ENCODE results near the gene GLDN. TPM values are rescaled to one million over a fixed set of nuclear protein-coding genes. Genes with fewer than 3 reads are reported as not detected.

Gene GLDN
- total RNA-seq, 2 experiments from 2014 or later: not detected

- CTCF ChIA-PET: no interaction called here
- Mint-ChIP-seq H3K4me1 (peaks cover under 1% of the 10 kb centered on the region), H3K27ac (no peak overlapping the region), H3K27me3 (peaks cover 48% of the 10 kb centered on the region), H3K36me3 (no peaks in the 10 kb centered on the region), H3K9me3 (ENCODE audit: low read depth) (no peaks in the 10 kb centered on the region), H3K4me3 (no peak overlapping the region)
- no peak for ATAC-seq
- DNase-seq: no peak
Observed at GRCh38 chr15:51353976-51354375, 12.5 kb downstream of the GLDN start.

DNA sequence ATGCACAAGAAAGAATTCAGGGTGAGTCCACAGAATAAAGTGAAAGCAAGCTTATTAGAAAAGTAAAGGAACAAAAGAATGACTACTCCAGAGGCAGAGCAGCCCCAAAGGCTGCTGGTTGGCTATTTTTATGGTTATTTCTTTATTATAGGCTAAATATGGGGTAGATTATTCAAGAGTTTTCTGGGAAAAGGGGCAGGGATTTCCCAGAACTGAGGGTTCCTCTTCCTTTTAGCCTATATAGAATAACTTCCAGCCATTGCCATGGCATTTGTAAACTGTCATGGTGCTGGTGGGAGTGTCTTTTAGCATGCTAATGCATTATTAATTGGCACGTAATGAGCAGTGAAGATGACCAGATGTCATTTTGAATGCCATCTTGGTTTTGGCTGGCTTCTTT is 13.6 kb downstream of the GLDN start:
- Mint-ChIP-seq H3K27me3 (peaks cover 42% of the 10 kb centered on the region), H3K4me3 (no peak overlapping the region)
- CTCF ChIA-PET: no interaction called here

GRCh38 chr15:51356147-51356546 is 14.7 kb downstream of the GLDN start:
- H3K27ac Mint-ChIP-seq: no peak overlapping the region
- H3K4me3 Mint-ChIP-seq: no peak overlapping the region
- no peaks in the 10 kb centered on the region for H3K9me3 Mint-ChIP-seq (ENCODE audit: low read depth)
- no peaks in the 10 kb centered on the region for H3K4me1 Mint-ChIP-seq
- peaks cover 34% of the 10 kb centered on the region for H3K27me3 Mint-ChIP-seq
- CTCF ChIA-PET: no interaction called here
- H3K36me3 Mint-ChIP-seq: no peaks in the 10 kb centered on the region
- ATAC-seq (no peak), DNase-seq (no peak)

More for the DNA sequence above, 13.6 kb downstream of the GLDN start:
- H3K27ac Mint-ChIP-seq: no peak overlapping the region
- no peaks in the 10 kb centered on the region for H3K4me1 Mint-ChIP-seq
- DNase-seq: no peak
- H3K9me3 Mint-ChIP-seq (ENCODE audit: low read depth): no peaks in the 10 kb centered on the region
- H3K36me3 Mint-ChIP-seq: no peaks in the 10 kb centered on the region
- ATAC-seq: no peak

DNA sequence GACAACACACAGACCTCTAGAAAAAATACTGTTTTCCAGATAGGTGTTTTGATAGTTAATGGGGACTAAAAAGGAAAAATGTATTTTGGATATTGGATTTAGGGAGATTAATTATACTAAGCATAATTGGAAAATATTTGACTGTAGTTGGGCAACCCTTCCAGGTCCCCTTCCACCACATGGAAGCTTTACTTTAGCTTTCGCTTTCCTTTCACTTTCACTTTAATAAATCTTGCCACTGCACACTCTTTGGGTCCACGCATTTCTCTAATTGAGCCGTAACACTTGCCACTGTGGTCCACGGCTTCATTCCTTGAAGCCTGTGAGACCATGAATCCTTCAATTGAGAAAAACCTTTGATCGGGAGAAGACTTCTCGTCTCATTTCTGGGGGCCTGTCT is 15.5 kb downstream of the GLDN start:
- Mint-ChIP-seq H3K4me3 (no peak overlapping the region), H3K4me1 (no peaks in the 10 kb centered on the region), H3K27me3 (peaks cover 27% of the 10 kb centered on the region), H3K27ac (no peak overlapping the region), H3K36me3 (no peaks in the 10 kb centered on the region), H3K9me3 (ENCODE audit: low read depth) (no peaks in the 10 kb centered on the region)
- ATAC-seq (no peak), DNase-seq (no peak)
- CTCF ChIA-PET: no interaction called here

- no peak overlapping the region for H3K4me3 Mint-ChIP-seq
- no peak overlapping the region for H3K27ac Mint-ChIP-seq
- CTCF ChIA-PET: no interaction called here
- H3K4me1 Mint-ChIP-seq: no peaks in the 10 kb centered on the region
- H3K36me3 Mint-ChIP-seq: no peaks in the 10 kb centered on the region
- DNase-seq (no peak), ATAC-seq (no peak)
- H3K9me3 Mint-ChIP-seq (ENCODE audit: low read depth): no peaks in the 10 kb centered on the region
- peaks cover 8% of the 10 kb centered on the region for H3K27me3 Mint-ChIP-seq
Observed at GRCh38 chr15:51359981-51360380, 18.5 kb downstream of the GLDN start.

GRCh38 chr15:51363383-51363782 is 21.9 kb downstream of the GLDN start:
- DNase-seq (no peak), ATAC-seq (no peak)
- no peaks in the 10 kb centered on the region for H3K36me3 Mint-ChIP-seq
- CTCF ChIA-PET: interaction anchor here (1.6 kb wide), 1 partner anchor 171 kb away, joined by 4 read pairs; no protein-coding TSS in a partner anchor
- peaks cover 20% of the 10 kb centered on the region for H3K27me3 Mint-ChIP-seq
- no peak overlapping the region for H3K4me3 Mint-ChIP-seq
- no peaks in the 10 kb centered on the region for H3K9me3 Mint-ChIP-seq (ENCODE audit: low read depth)
- H3K4me1 Mint-ChIP-seq: no peaks in the 10 kb centered on the region
- H3K27ac Mint-ChIP-seq: no peak overlapping the region

- Mint-ChIP-seq H3K27me3 (peaks cover 20% of the 10 kb centered on the region), H3K4me3 (no peak overlapping the region), H3K4me1 (peaks cover 3% of the 10 kb centered on the region), H3K27ac (no peak overlapping the region), H3K9me3 (ENCODE audit: low read depth) (no peaks in the 10 kb centered on the region), H3K36me3 (no peaks in the 10 kb centered on the region)
- CTCF ChIA-PET: no interaction called here
- no peak for DNase-seq
- ATAC-seq: no peak
Observed at GRCh38 chr15:51365417-51365816, 24.0 kb downstream of the GLDN start.

DNA sequence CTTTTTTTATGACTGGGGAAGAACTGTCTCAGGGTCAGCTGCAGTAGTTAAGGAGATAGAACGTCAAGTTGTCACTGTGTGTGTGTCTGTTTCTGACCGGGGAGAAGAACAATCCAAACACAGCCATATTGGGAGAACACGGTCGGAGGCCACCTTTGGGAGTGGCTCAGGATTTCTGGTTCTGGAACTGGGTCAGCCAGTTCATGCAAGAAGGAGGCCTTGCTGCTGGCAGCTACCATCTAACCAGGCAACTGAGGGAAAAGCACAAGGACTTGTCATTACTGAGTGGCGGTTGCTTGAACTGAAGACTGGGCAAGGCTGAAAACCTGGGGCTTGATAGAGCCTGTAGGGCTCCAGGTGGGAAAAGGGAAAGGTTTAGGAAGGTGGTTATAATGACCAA is 24.6 kb downstream of the GLDN start:
- Mint-ChIP-seq H3K27ac (no peak overlapping the region), H3K36me3 (no peaks in the 10 kb centered on the region), H3K4me3 (no peak overlapping the region), H3K9me3 (ENCODE audit: low read depth) (no peaks in the 10 kb centered on the region), H3K4me1 (peaks cover 3% of the 10 kb centered on the region), H3K27me3 (peaks cover 20% of the 10 kb centered on the region)
- DNase-seq (no peak), ATAC-seq (no peak)
- CTCF ChIA-PET: no interaction called here

DNA sequence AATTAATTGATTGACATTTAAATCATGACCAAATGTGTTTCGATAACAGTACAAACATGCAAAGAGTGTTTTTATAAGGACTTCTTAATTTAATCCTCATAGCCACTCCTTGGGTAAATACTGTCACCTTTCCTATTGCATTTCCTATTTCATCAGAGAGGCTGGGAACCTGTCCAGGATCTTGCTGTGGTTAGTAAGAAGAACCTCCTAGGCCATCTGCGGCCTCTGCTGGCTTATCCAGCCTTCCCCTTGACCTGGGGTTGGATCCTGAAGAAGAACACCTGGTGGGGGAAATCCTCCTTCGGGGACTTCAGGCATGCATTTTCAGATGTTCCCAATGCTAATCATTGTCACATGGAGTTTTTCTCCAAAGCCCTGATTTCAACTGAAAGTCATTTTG is 25.5 kb downstream of the GLDN start:
- ATAC-seq: no peak
- no peak for DNase-seq
- Mint-ChIP-seq H3K9me3 (ENCODE audit: low read depth) (no peaks in the 10 kb centered on the region), H3K4me3 (no peak overlapping the region), H3K4me1 (peaks cover 3% of the 10 kb centered on the region), H3K27ac (no peak overlapping the region), H3K36me3 (no peaks in the 10 kb centered on the region), H3K27me3 (peaks cover 20% of the 10 kb centered on the region)
- CTCF ChIA-PET: no interaction called here

GRCh38 chr15:51367322-51367976 is 26.0 kb downstream of the GLDN start:
- H3K27ac Mint-ChIP-seq: no peak overlapping the region
- ATAC-seq (no peak), DNase-seq (no peak)
- H3K27me3 Mint-ChIP-seq: peaks cover 21% of the 10 kb centered on the region
- H3K9me3 Mint-ChIP-seq (ENCODE audit: low read depth): no peaks in the 10 kb centered on the region
- H3K36me3 Mint-ChIP-seq: no peaks in the 10 kb centered on the region
- CTCF ChIA-PET: no interaction called here
- H3K4me1 Mint-ChIP-seq: peaks cover 3% of the 10 kb centered on the region
- no peak overlapping the region for H3K4me3 Mint-ChIP-seq

DNA sequence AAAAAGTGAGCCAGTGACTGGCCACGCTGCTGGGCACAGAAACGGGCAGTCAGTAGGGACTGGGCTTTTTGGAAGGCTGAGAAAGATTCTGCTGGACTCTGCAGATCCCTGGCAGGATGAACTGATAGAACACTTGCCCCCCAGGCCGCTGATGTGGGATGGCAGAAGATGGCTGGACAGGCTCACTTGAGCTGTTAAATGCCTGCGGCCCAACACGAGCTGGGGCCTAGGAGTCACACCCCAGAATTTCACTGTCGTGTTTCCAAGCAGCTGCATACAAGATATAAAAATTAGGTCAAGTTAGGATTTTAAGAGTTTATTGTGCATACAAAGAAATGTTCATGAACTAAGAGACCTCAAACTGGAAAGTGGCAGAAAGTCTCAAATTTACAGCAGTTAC is 26.9 kb downstream of the GLDN start:
- no peaks in the 10 kb centered on the region for H3K9me3 Mint-ChIP-seq (ENCODE audit: low read depth)
- H3K4me3 Mint-ChIP-seq: no peak overlapping the region
- no peak for DNase-seq
- peaks cover 3% of the 10 kb centered on the region for H3K4me1 Mint-ChIP-seq
- CTCF ChIA-PET: no interaction called here
- H3K36me3 Mint-ChIP-seq: no peaks in the 10 kb centered on the region
- ATAC-seq: no peak
- no peak overlapping the region for H3K27ac Mint-ChIP-seq
- peaks cover 23% of the 10 kb centered on the region for H3K27me3 Mint-ChIP-seq

GRCh38 chr15:51368751-51369450 is 27.4 kb downstream of the GLDN start:
- H3K4me1 Mint-ChIP-seq: peaks cover 3% of the 10 kb centered on the region
- no peak for DNase-seq
- H3K4me3 Mint-ChIP-seq: no peak overlapping the region
- no peaks in the 10 kb centered on the region for H3K36me3 Mint-ChIP-seq
- no peak for ATAC-seq
- no peak overlapping the region for H3K27ac Mint-ChIP-seq
- no peaks in the 10 kb centered on the region for H3K9me3 Mint-ChIP-seq (ENCODE audit: low read depth)
- H3K27me3 Mint-ChIP-seq: peaks cover 23% of the 10 kb centered on the region
- CTCF ChIA-PET: interaction anchor here (0.7 to 1.3 kb wide), 2 partner anchors 130 to 206 kb away, joined by 3 read pairs; no protein-coding TSS in a partner anchor

GRCh38 chr15:51369451-51369761 is 28.0 kb downstream of the GLDN start:
- H3K27me3 Mint-ChIP-seq: peaks cover 21% of the 10 kb centered on the region
- no peak overlapping the region for H3K27ac Mint-ChIP-seq
- H3K4me1 Mint-ChIP-seq: peaks cover 3% of the 10 kb centered on the region
- no peaks in the 10 kb centered on the region for H3K36me3 Mint-ChIP-seq
- CTCF ChIA-PET: interaction anchor here (0.7 to 1.3 kb wide), 2 partner anchors 130 to 206 kb away, joined by 3 read pairs; no protein-coding TSS in a partner anchor
- no peaks in the 10 kb centered on the region for H3K9me3 Mint-ChIP-seq (ENCODE audit: low read depth)
- H3K4me3 Mint-ChIP-seq: no peak overlapping the region
- DNase-seq (no peak), ATAC-seq (no peak)

- Mint-ChIP-seq H3K4me1 (peaks cover 3% of the 10 kb centered on the region), H3K36me3 (no peaks in the 10 kb centered on the region), H3K9me3 (ENCODE audit: low read depth) (no peaks in the 10 kb centered on the region), H3K27ac (no peak overlapping the region), H3K27me3 (peaks cover 5% of the 10 kb centered on the region), H3K4me3 (no peak overlapping the region)
- ATAC-seq (no peak), DNase-seq (no peak)
- CTCF ChIA-PET: interaction anchor here (0.6 kb wide), 1 partner anchor 274 kb away, joined by 4 read pairs; no protein-coding TSS in a partner anchor
Observed at GRCh38 chr15:51371266-51371665, 29.8 kb downstream of the GLDN start.
